ENCODE measurements around the gene RBMS1. TPM values are rescaled to one million over a fixed set of nuclear protein-coding genes. Genes with fewer than 3 reads are reported as not detected.

Gene RBMS1
- total and polyA plus RNA-seq, 2 experiments from 2014 or later: 55.5 to 94.8 TPM

DNA sequence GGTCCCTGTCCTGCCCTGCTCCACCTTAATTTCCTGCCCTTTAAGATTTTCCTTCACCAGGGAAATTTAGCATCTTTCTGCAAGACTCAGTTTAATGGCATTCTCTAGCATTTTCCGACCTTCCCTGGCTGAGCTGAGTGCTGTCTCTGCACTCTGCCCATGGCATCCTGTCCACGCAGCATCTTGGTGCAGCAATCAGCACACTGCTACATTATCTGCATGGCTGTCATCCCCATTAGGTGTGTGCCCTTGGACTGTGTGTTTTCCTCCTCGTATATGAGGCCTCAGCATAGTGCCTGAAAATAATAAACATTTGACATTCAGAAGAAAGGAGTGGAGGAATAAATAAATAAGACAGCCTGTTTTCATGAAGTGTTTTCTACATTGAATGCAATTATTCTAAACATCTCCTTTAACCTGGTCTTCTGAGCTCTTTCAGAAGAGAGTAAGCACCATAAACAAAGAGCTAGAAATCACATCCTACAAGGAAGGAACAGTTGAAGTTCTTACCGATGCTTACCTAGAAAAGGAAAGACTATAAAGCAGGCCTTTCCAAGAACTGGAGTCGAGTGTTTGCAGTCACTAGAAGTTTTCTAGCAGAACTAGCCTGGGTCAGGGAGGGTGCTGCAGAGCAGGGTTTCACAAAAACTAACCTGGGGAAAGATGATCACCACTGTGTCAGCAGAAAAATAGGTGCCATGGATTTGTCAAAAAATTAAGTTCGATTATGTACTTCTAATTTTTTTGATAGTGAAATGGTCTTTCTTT lies 162.2 kb downstream of the RBMS1 start:
- no peak overlapping the region for H3K4me3 ChIP-seq
- no peaks in the 10 kb centered on the region for H3K9me2 ChIP-seq (ENCODE audit: insufficient read depth)
- no peaks in the 10 kb centered on the region for H3K27me3 Mint-ChIP-seq (ENCODE audit: insufficient read depth, low read depth, poor library complexity)
- H3K27me3 ChIP-seq (ENCODE audit: insufficient read depth): no peaks in the 10 kb centered on the region
- DNase-seq (ENCODE audit: low spot score) (no peak), ATAC-seq (peak; percentile 34; the same call in 1 of the 3 replicates)
- no peak overlapping the region for H3K27ac ChIP-seq (ENCODE audit: low read depth)
- no peak overlapping the region for H2AFZ ChIP-seq
- H3F3A ChIP-seq (replicated peaks; ENCODE audit: low read depth): no peaks in the 10 kb centered on the region
- no peaks in the 10 kb centered on the region for H3K36me3 ChIP-seq (ENCODE audit: insufficient read depth)
- no peaks in the 10 kb centered on the region for H3K36me3 Mint-ChIP-seq (ENCODE audit: low read depth)
- peaks cover 35% of the 10 kb centered on the region for H3K4me1 Mint-ChIP-seq
- no peaks in the 10 kb centered on the region for H3K9me3 Mint-ChIP-seq
- no peak overlapping the region for H3K4me2 ChIP-seq
- H3K79me2 ChIP-seq (replicated peaks; ENCODE audit: insufficient read depth): peaks cover 46% of the 10 kb centered on the region
- peak overlapping the region; percentile 82 for H3K27ac Mint-ChIP-seq
- H4K20me1 ChIP-seq (replicated peaks; ENCODE audit: insufficient read depth): peaks cover 4% of the 10 kb centered on the region; the same call in 1 of the 2 replicates
- no peak overlapping the region for H3K4me3 Mint-ChIP-seq
- TF ChIP-seq, protein P1, sequence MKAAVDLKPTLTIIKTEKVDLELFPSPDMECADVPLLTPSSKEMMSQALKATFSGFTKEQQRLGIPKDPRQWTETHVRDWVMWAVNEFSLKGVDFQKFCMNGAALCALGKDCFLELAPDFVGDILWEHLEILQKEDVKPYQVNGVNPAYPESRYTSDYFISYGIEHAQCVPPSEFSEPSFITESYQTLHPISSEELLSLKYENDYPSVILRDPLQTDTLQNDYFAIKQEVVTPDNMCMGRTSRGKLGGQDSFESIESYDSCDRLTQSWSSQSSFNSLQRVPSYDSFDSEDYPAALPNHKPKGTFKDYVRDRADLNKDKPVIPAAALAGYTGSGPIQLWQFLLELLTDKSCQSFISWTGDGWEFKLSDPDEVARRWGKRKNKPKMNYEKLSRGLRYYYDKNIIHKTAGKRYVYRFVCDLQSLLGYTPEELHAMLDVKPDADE (IDR thresholded peaks at IDR 0.05): no peak
- TF ChIP-seq CREB1 (CRISPR knock-in tag; IDR thresholded peaks at IDR 0.05; ENCODE audit: low read depth): no peak
- peaks cover 5% of the 10 kb centered on the region; the same call in 1 of the 2 replicates for H3K4me1 ChIP-seq (ENCODE audit: insufficient read depth)

DNA sequence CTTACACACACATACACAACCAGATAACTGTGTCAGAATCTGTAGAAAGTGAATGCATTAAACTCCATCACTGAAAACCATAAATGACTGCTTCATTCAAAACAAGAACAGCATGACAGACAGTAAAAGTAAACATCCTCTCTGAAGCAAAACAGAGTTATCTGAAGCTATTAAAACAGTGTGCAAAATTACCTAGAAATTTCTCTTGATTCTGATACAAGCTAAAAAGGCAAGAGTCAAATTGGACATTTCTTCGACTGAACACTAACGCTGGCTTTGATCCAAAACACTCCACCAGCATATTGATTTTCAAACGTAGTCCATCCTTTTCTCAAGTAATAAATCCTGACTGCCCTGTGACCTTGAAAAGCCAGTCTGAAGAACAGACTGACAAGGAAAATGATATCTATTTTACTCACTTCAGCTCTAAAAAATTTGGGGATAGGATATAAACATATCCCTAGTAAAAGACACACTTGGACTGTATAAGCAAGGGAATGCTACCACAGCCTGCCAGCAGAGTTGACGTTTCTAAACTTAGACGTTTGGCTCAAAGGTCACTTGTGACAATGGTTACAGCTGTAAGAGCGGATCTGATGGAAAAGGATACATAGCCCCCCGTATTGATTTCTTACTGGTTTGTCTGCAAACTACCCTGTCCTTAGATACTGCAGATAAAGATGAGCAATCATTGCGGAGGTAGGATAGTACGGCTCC lies 164.6 kb downstream of the RBMS1 start:
- H3K36me3 ChIP-seq (ENCODE audit: insufficient read depth): no peaks in the 10 kb centered on the region
- H3K4me1 Mint-ChIP-seq: peaks cover 47% of the 10 kb centered on the region
- H3K27me3 Mint-ChIP-seq (ENCODE audit: insufficient read depth, low read depth, poor library complexity): no peaks in the 10 kb centered on the region
- peaks cover 10% of the 10 kb centered on the region; the same call in 1 of the 2 replicates for H3K4me1 ChIP-seq (ENCODE audit: insufficient read depth)
- H2AFZ ChIP-seq: no peak overlapping the region
- peaks cover under 1% of the 10 kb centered on the region; the same call in 1 of the 2 replicates for H4K20me1 ChIP-seq (replicated peaks; ENCODE audit: insufficient read depth)
- no peak overlapping the region for H3K4me3 ChIP-seq
- H3K4me3 Mint-ChIP-seq: no peak overlapping the region
- no peak overlapping the region for H3K27ac ChIP-seq (ENCODE audit: low read depth)
- H3K9me3 Mint-ChIP-seq: no peaks in the 10 kb centered on the region
- no peak overlapping the region for H3K27ac Mint-ChIP-seq
- H3K9me2 ChIP-seq (ENCODE audit: insufficient read depth): no peaks in the 10 kb centered on the region
- H3K27me3 ChIP-seq (ENCODE audit: insufficient read depth): no peaks in the 10 kb centered on the region
- no peak for ATAC-seq
- H3K79me2 ChIP-seq (replicated peaks; ENCODE audit: insufficient read depth): peaks cover 28% of the 10 kb centered on the region
- TF ChIP-seq NANOG (IDR thresholded peaks at IDR 0.05; ENCODE audit: borderline replicate concordance) (no peak), EZH2 (IDR thresholded peaks at IDR 0.05; ENCODE audit: low read depth, unreplicated experiment) (no peak), POLR2AphosphoS5 (IDR thresholded peaks at IDR 0.05; ENCODE audit: low read depth) (no peak), JUNB (IDR thresholded peaks at IDR 0.05; ENCODE audit: unreplicated experiment) (no peak), ZNF331 (CRISPR knock-in tag; IDR thresholded peaks at IDR 0.05; ENCODE audit: low read depth) (no peak)
- TF ChIP-seq, protein P1 (IDR thresholded peaks at IDR 0.05): no peak
- TF ChIP-seq, protein P2, sequence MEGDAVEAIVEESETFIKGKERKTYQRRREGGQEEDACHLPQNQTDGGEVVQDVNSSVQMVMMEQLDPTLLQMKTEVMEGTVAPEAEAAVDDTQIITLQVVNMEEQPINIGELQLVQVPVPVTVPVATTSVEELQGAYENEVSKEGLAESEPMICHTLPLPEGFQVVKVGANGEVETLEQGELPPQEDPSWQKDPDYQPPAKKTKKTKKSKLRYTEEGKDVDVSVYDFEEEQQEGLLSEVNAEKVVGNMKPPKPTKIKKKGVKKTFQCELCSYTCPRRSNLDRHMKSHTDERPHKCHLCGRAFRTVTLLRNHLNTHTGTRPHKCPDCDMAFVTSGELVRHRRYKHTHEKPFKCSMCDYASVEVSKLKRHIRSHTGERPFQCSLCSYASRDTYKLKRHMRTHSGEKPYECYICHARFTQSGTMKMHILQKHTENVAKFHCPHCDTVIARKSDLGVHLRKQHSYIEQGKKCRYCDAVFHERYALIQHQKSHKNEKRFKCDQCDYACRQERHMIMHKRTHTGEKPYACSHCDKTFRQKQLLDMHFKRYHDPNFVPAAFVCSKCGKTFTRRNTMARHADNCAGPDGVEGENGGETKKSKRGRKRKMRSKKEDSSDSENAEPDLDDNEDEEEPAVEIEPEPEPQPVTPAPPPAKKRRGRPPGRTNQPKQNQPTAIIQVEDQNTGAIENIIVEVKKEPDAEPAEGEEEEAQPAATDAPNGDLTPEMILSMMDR (conservative IDR thresholded peaks at IDR 0.05; ENCODE audit: low read depth in 2 of 2): no peak
- TF ChIP-seq, protein P3, sequence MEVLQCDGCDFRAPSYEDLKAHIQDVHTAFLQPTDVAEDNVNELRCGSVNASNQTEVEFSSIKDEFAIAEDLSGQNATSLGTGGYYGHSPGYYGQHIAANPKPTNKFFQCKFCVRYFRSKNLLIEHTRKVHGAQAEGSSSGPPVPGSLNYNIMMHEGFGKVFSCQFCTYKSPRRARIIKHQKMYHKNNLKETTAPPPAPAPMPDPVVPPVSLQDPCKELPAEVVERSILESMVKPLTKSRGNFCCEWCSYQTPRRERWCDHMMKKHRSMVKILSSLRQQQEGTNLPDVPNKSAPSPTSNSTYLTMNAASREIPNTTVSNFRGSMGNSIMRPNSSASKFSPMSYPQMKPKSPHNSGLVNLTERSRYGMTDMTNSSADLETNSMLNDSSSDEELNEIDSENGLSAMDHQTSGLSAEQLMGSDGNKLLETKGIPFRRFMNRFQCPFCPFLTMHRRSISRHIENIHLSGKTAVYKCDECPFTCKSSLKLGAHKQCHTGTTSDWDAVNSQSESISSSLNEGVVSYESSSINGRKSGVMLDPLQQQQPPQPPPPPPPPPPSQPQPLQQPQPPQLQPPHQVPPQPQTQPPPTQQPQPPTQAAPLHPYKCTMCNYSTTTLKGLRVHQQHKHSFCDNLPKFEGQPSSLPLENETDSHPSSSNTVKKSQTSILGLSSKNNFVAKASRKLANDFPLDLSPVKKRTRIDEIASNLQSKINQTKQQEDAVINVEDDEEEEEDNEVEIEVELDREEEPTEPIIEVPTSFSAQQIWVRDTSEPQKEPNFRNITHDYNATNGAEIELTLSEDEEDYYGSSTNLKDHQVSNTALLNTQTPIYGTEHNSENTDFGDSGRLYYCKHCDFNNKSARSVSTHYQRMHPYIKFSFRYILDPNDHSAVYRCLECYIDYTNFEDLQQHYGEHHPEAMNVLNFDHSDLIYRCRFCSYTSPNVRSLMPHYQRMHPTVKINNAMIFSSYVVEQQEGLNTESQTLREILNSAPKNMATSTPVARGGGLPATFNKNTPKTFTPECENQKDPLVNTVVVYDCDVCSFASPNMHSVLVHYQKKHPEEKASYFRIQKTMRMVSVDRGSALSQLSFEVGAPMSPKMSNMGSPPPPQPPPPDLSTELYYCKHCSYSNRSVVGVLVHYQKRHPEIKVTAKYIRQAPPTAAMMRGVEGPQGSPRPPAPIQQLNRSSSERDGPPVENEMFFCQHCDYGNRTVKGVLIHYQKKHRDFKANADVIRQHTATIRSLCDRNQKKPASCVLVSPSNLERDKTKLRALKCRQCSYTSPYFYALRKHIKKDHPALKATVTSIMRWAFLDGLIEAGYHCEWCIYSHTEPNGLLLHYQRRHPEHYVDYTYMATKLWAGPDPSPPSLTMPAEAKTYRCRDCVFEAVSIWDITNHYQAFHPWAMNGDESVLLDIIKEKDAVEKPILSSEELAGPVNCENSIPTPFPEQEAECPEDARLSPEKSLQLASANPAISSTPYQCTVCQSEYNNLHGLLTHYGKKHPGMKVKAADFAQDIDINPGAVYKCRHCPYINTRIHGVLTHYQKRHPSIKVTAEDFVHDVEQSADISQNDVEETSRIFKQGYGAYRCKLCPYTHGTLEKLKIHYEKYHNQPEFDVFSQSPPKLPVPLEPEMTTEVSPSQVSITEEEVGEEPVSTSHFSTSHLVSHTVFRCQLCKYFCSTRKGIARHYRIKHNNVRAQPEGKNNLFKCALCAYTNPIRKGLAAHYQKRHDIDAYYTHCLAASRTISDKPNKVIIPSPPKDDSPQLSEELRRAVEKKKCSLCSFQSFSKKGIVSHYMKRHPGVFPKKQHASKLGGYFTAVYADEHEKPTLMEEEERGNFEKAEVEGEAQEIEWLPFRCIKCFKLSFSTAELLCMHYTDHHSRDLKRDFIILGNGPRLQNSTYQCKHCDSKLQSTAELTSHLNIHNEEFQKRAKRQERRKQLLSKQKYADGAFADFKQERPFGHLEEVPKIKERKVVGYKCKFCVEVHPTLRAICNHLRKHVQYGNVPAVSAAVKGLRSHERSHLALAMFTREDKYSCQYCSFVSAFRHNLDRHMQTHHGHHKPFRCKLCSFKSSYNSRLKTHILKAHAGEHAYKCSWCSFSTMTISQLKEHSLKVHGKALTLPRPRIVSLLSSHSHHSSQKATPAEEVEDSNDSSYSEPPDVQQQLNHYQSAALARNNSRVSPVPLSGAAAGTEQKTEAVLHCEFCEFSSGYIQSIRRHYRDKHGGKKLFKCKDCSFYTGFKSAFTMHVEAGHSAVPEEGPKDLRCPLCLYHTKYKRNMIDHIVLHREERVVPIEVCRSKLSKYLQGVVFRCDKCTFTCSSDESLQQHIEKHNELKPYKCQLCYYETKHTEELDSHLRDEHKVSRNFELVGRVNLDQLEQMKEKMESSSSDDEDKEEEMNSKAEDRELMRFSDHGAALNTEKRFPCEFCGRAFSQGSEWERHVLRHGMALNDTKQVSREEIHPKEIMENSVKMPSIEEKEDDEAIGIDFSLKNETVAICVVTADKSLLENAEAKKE (CRISPR knock-in tag; IDR thresholded peaks at IDR 0.05): no peak
- H3K4me2 ChIP-seq: no peak overlapping the region
- no peak for DNase-seq (ENCODE audit: low spot score)
- H3K36me3 Mint-ChIP-seq (ENCODE audit: low read depth): no peaks in the 10 kb centered on the region
- no peaks in the 10 kb centered on the region for H3F3A ChIP-seq (replicated peaks; ENCODE audit: low read depth)

Measured in GM23338 (cell line).